Measurements from ENCODE around the gene CCDC74A.
"Not testable (repeated sequence)": the region's sequence is repeated elsewhere in the genome, so short reads cannot be mapped to it uniquely, and the experiment has no call there.

GRCh38 chr2:131521524-131521923 is 6.2 kb upstream of the CCDC74A start:
- not testable (repeated sequence) for TF ChIP-seq FOXK1 (CRISPR knock-in tag; IDR thresholded peaks at IDR 0.05; ENCODE audit: borderline replicate concordance); RBM17 (IDR thresholded peaks at IDR 0.05; ENCODE audit: borderline replicate concordance, low read depth, low read length); CHD4 (IDR thresholded peaks at IDR 0.05; ENCODE audit: insufficient read depth, insufficient replicate concordance, low read depth, low read length, poor library complexity, severe bottlenecking); MYBL2 (IDR thresholded peaks at IDR 0.05; ENCODE audit: low read depth); MYBL2 (CRISPR knock-in tag; IDR thresholded peaks at IDR 0.05; ENCODE audit: borderline replicate concordance); PTRF (tag; IDR thresholded peaks at IDR 0.05); RFX5 (IDR thresholded peaks at IDR 0.05; ENCODE audit: low read depth, low read length); POLR2A (conservative IDR thresholded peaks at IDR 0.05); ZNF174 (CRISPR knock-in tag; IDR thresholded peaks at IDR 0.05); JUN (IDR thresholded peaks at IDR 0.05; ENCODE audit: borderline replicate concordance, low read depth, low read length); JUN (CRISPR knock-in tag; IDR thresholded peaks at IDR 0.05; ENCODE audit: borderline replicate concordance)

Measured in K562 (cell line).